Keratinocyte (primary cell): Measurements from ENCODE around the gene COQ7. TPM values are rescaled to one million over a fixed set of nuclear protein-coding genes. Genes with fewer than 3 reads are reported as not detected.

ENCODE experiments used
- DNase-seq: peaks from one replicate; pipeline ENCODE4 v3.0.0-alpha.2; 2011; ENCODE audit warnings: low read depth, missing footprints, low spot score
- FAIRE-seq: peaks from 2 replicates; lab custom pipeline; 2011; peaks lifted over from hg19 to GRCh38; lab: Jason Lieb, UNC
- H2AFZ ChIP-seq: 2 replicates; pipeline ENCODE4 v1.6.0; 2012; ENCODE audit warnings: low read length, control low read depth, inconsistent platforms; ENCODE audit not compliant: control insufficient read depth
- H3K27ac ChIP-seq: 2 replicates; pipeline ENCODE4 v1.5.1; 2011; ENCODE audit warnings: low read length; ENCODE audit not compliant: control insufficient read depth, insufficient read depth
- H3K27me3 ChIP-seq: 3 replicates; pipeline ENCODE4 v1.6.0; 2011; ENCODE audit warnings: low read length; ENCODE audit not compliant: control insufficient read depth, insufficient read depth; ENCODE audit errors: extremely low read depth
- H3K36me3 ChIP-seq, 2 experiments: 2 replicates in 1 of 2; 3 replicates in 1 of 2; pipeline ENCODE4 v1.5.1; 2011; ENCODE audit warnings: low read length in 2 of 2, mild to moderate bottlenecking in 1 of 2; ENCODE audit not compliant: control insufficient read depth in 2 of 2, insufficient read depth in 2 of 2; ENCODE audit errors: extremely low read depth in 1 of 2
- H3K4me1 ChIP-seq: 3 replicates; pipeline ENCODE4 v1.5.1; 2011; ENCODE audit warnings: low read length; ENCODE audit not compliant: control insufficient read depth, insufficient read depth; ENCODE audit errors: extremely low read depth
- H3K4me2 ChIP-seq: 3 replicates; pipeline ENCODE4 v1.6.0; 2011; ENCODE audit warnings: low read depth, low read length; ENCODE audit not compliant: control insufficient read depth, insufficient read depth; ENCODE audit errors: extremely low read depth
- H3K4me3 ChIP-seq, 3 experiments: fragments of 200-600 bp in 1 of 3; sonication (generic) in 1 of 3; 2 replicates in 2 of 3; 3 replicates in 1 of 3; pipeline ENCODE4 v1.5.1; 2011 to 2016; ENCODE audit warnings: low read length in 3 of 3, mild to moderate bottlenecking in 3 of 3, control low read depth in 2 of 3, inconsistent platforms in 1 of 3, low read depth in 1 of 3, mixed read lengths in 1 of 3, mixed run types in 1 of 3, moderate library complexity in 1 of 3; ENCODE audit not compliant: control insufficient read depth in 2 of 3, insufficient read depth in 2 of 3; ENCODE audit errors: extremely low read depth in 1 of 3
- H3K79me2 ChIP-seq: 2 replicates; pipeline ENCODE4 v1.6.0; 2012; ENCODE audit warnings: low read length; ENCODE audit not compliant: control insufficient read depth, insufficient read depth
- H3K9ac ChIP-seq: 3 replicates; pipeline ENCODE4 v1.6.0; 2011; ENCODE audit warnings: low read length; ENCODE audit not compliant: control insufficient read depth, insufficient read depth; ENCODE audit errors: extremely low read depth
- H3K9me1 ChIP-seq: 3 replicates; pipeline ENCODE4 v1.6.0; 2011; ENCODE audit warnings: low read length; ENCODE audit not compliant: control insufficient read depth, insufficient read depth; ENCODE audit errors: extremely low read depth
- H3K9me3 ChIP-seq: 2 replicates; pipeline ENCODE4 v1.5.1; 2012; ENCODE audit warnings: low read depth, low read length; ENCODE audit not compliant: control insufficient read depth
- H4K20me1 ChIP-seq: 3 replicates; pipeline ENCODE4 v1.6.0; 2011; ENCODE audit warnings: low read length; ENCODE audit not compliant: control insufficient read depth, insufficient read depth; ENCODE audit errors: extremely low read depth
- EZH2 ChIP-seq: IDR thresholded peaks from one replicate; pipeline ENCODE4 v1.6.1; 2012; ENCODE audit warnings: inconsistent platforms, mild to moderate bottlenecking, low read length, moderate library complexity
- dilution Hi-C: fragments of 300-500 bp; cut with MboI; formaldehyde crosslinking; loops from one replicate; pipeline ENCODE4 v1.7.0; 2020; ENCODE audit warnings: low sequenced_read_pairs; ENCODE audit not compliant: extremely low pct_ligation_motif_present
- polyA plus RNA-seq, 5 experiments: library from polyadenylated mRNA; depleted of rRNA in 3 of 5; stranded (reverse) in 3 of 5; stranded (forward) in 1 of 5; unstranded in 1 of 5; fragments of >200 nt; gene quantifications; 1 replicate in 1 of 5; 2 replicates in 3 of 5; 3 replicates in 1 of 5; pipeline versions ENCODE4 v1.2.1 to v1.2.3, GENCODE V29; 2011 to 2012; ENCODE audit warnings: missing spikeins in 2 of 5, low read depth in 1 of 5, low replicate concordance in 1 of 5
- TF ChIP-seq, protein P1 (sequence below), 3 experiments: IDR thresholded peaks in 1 of 3; conservative IDR thresholded peaks in 1 of 3; optimal IDR thresholded peaks in 1 of 3; 2 replicates in 2 of 3; 3 replicates in 1 of 3; pipeline versions ENCODE3 to v1.5.1; 2011; ENCODE audit warnings: low read length in 3 of 3, mild to moderate bottlenecking in 3 of 3, moderate library complexity in 2 of 3, control low read depth in 1 of 3, inconsistent platforms in 1 of 3; ENCODE audit not compliant: insufficient read depth in 2 of 3; ENCODE audit errors: extremely low read depth in 1 of 3

COQ7 gene
- polyA plus RNA-seq, 1 donor (not counting 4 experiments of a cell fraction or from before 2014, with no cell fraction given) = 11.0 TPM

DNA sequence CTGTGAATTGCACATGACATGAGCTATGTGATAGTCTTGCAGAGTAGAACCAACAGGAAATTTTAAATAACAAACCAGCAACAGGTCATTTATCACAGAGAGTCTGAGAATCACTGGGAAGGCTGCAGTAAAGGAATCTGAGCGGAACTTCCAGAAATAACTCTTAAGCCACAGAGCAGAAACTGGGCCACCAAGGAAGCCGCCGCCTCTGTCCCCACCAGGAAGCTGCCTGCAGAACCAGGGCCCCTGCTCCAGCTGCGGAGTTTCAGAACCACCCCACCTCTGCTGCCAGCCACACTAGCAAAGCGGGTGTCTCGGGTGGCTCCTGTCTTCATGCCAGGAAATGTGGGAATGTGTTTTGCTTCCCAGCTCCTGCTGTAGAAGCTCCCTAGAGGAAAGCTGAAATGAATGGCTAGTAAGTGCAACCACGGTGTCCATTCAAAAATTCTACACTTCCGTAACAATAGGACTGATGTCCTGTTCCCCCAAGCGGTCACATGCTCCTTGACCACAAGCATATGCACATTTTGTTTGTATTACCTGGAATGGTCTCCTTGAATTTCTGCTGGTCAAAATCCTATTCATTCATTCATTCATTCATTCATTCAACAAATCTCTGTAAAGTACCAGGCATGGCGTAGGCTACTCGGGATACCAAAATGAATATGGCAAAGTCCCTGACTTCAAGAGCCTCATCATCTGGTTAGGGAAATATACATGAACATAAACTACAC is 38.6 kb downstream of the COQ7 start:
- Histone ChIP-seq H3K9me3 (no peaks in the 10 kb centered on the region), H3K36me3 (no peaks in the 10 kb centered on the region), H3K27ac (no peak overlapping the region), H3K4me3 (no peak overlapping the region), H3K27me3 (no peaks in the 10 kb centered on the region), H4K20me1 (no peaks in the 10 kb centered on the region), H3K4me1 (peaks cover 7% of the 10 kb centered on the region), H3K4me2 (no peak overlapping the region), H3K9ac (no peak overlapping the region), H2AFZ (no peak overlapping the region), H3K9me1 (no peaks in the 10 kb centered on the region), H3K79me2 (no peaks in the 10 kb centered on the region)
- TF ChIP-seq, protein P1, sequence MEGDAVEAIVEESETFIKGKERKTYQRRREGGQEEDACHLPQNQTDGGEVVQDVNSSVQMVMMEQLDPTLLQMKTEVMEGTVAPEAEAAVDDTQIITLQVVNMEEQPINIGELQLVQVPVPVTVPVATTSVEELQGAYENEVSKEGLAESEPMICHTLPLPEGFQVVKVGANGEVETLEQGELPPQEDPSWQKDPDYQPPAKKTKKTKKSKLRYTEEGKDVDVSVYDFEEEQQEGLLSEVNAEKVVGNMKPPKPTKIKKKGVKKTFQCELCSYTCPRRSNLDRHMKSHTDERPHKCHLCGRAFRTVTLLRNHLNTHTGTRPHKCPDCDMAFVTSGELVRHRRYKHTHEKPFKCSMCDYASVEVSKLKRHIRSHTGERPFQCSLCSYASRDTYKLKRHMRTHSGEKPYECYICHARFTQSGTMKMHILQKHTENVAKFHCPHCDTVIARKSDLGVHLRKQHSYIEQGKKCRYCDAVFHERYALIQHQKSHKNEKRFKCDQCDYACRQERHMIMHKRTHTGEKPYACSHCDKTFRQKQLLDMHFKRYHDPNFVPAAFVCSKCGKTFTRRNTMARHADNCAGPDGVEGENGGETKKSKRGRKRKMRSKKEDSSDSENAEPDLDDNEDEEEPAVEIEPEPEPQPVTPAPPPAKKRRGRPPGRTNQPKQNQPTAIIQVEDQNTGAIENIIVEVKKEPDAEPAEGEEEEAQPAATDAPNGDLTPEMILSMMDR (optimal IDR thresholded peaks at IDR 0.05 in 1 of 3, IDR thresholded peaks at IDR 0.05 in 1 of 3, conservative IDR thresholded peaks at IDR 0.05 in 1 of 3; ENCODE audit: extremely low read depth in 1 of 3, insufficient read depth in 2 of 3, low read length in 3 of 3) = no peak
- TF ChIP-seq EZH2 = no peak
- FAIRE-seq = no peak
- no peak for DNase-seq
- dilution Hi-C loops = no loop called here

DNA sequence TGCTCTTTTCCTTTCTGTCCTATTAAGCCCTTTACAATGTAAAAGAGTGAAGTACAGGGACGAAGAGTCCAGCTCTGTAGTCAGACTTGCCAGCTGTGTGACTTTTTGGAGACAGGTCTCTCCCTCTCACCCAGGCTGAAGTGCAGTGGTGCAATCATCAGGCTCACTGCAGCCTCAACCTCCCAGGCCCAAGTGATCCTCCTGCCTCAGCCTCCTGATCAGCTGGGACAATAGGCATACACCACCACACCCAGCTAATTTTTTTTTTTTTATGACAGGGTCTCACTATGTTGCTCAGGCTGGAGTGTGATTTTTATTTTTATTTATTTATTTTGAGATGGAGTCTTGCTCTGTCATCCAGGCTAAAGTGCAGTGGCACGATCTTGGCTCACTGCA is 39.2 kb downstream of the COQ7 start:
- Histone ChIP-seq H3K4me2 (no peak overlapping the region), H3K9me1 (no peaks in the 10 kb centered on the region), H2AFZ (no peak overlapping the region), H3K4me3 (no peak overlapping the region), H3K9me3 (no peaks in the 10 kb centered on the region), H3K36me3 (no peaks in the 10 kb centered on the region), H3K27ac (no peak overlapping the region), H3K4me1 (peaks cover 7% of the 10 kb centered on the region), H3K27me3 (no peaks in the 10 kb centered on the region), H3K79me2 (no peaks in the 10 kb centered on the region), H4K20me1 (no peaks in the 10 kb centered on the region), H3K9ac (no peak overlapping the region)
- TF ChIP-seq, protein P1 (optimal IDR thresholded peaks at IDR 0.05 in 1 of 3, IDR thresholded peaks at IDR 0.05 in 1 of 3, conservative IDR thresholded peaks at IDR 0.05 in 1 of 3; ENCODE audit: extremely low read depth in 1 of 3, insufficient read depth in 2 of 3, low read length in 3 of 3) = no peak
- TF ChIP-seq EZH2 = no peak
- DNase-seq (no peak), FAIRE-seq (no peak)
- dilution Hi-C loops = no loop called here
